WTC11 (cell line): ENCODE measurements around the gene MYO18A. TPM values are rescaled to one million over a fixed set of nuclear protein-coding genes. Genes with fewer than 3 reads are reported as not detected.

Source experiments
- ATAC-seq: fragments of 200-7000 bp; cut with Tn5 transposase; 2 replicates; pipeline ENCODE4 v1.10.0; 2021; ENCODE audit warnings: mild to moderate bottlenecking, moderate library complexity
- CTCF ChIA-PET: fragments of 300-600 bp; sonication (Branson Sonifier 250); formaldehyde crosslinking; loops from one replicate; lab custom pipeline; 2021; ENCODE audit warnings: antibody characterized with exemption; lab: Charles Lee
- POLR2A ChIA-PET: fragments of 350-600 bp; sonication (Branson Sonifier 250); formaldehyde crosslinking; loops from one replicate; lab custom pipeline; 2021; ENCODE audit warnings: antibody characterized with exemption; lab: Charles Lee
- DNase-seq: peaks from one replicate; pipeline ENCODE4 v3.0.0; 2021; ENCODE audit warnings: low spot score
- H3K27ac Mint-ChIP-seq: 2 replicates; pipeline ENCODE4 v1.8.0; 2021; ENCODE audit warnings: mixed read lengths
- H3K27me3 Mint-ChIP-seq: 2 replicates; pipeline ENCODE4 v1.8.0; 2021; ENCODE audit warnings: low read depth, mild to moderate bottlenecking, moderate library complexity, mixed read lengths
- H3K36me3 Mint-ChIP-seq: 2 replicates; pipeline ENCODE4 v1.8.0; 2021; ENCODE audit warnings: mixed read lengths
- H3K4me1 Mint-ChIP-seq: 2 replicates; pipeline ENCODE4 v1.8.0; 2022; ENCODE audit warnings: mixed read lengths
- H3K4me3 Mint-ChIP-seq: 2 replicates; pipeline ENCODE4 v1.8.0; 2021; ENCODE audit warnings: mild to moderate bottlenecking, moderate library complexity, mixed read lengths
- H3K9me3 Mint-ChIP-seq: 2 replicates; pipeline ENCODE4 v1.8.0; 2021; ENCODE audit warnings: mixed read lengths
- ARID4B ChIP-seq: sonication (generic); formaldehyde crosslinking; IDR thresholded peaks from 2 replicates; pipeline ENCODE4 v1.8.0; 2023; ENCODE audit warnings: missing genetic modification reagents, mild to moderate bottlenecking, borderline replicate concordance
- ATF6 ChIP-seq: sonication (generic); formaldehyde crosslinking; IDR thresholded peaks from 2 replicates; pipeline ENCODE4 v1.8.1; 2023; ENCODE audit warnings: mild to moderate bottlenecking, missing genetic modification reagents
- CBFB ChIP-seq: sonication (generic); formaldehyde crosslinking; IDR thresholded peaks from 2 replicates; pipeline ENCODE4 v1.8.1; 2022; ENCODE audit warnings: mild to moderate bottlenecking, low read depth, missing genetic modification reagents
- ESRRA ChIP-seq: sonication (generic); formaldehyde crosslinking; IDR thresholded peaks from 2 replicates; pipeline ENCODE4 v1.8.1; 2022; ENCODE audit warnings: mild to moderate bottlenecking, missing genetic modification reagents, borderline replicate concordance
- FOXJ3 ChIP-seq: sonication (generic); formaldehyde crosslinking; IDR thresholded peaks from 2 replicates; pipeline ENCODE4 v1.9.0; 2021; ENCODE audit warnings: missing genetic modification reagents, mild to moderate bottlenecking, borderline replicate concordance
- GTF2I ChIP-seq: fragments of 250-450 bp; sonication (Bioruptor Pico); conservative IDR thresholded peaks from 2 replicates; pipeline ENCODE4 v1.4.0; 2021; ENCODE audit warnings: mild to moderate bottlenecking
- IRF2 ChIP-seq: sonication (generic); formaldehyde crosslinking; IDR thresholded peaks from 2 replicates; pipeline ENCODE4 v1.8.0; 2022; ENCODE audit warnings: low read depth, missing genetic modification reagents, borderline replicate concordance
- KAT7 ChIP-seq: sonication (generic); formaldehyde crosslinking; IDR thresholded peaks from 2 replicates; pipeline ENCODE4 v1.8.1; 2023; ENCODE audit warnings: missing genetic modification reagents, mild to moderate bottlenecking, borderline replicate concordance
- MLX ChIP-seq: sonication (generic); formaldehyde crosslinking; IDR thresholded peaks from 2 replicates; pipeline ENCODE4 v1.8.1; 2023; ENCODE audit warnings: mild to moderate bottlenecking, missing genetic modification reagents, moderate library complexity
- SMAD4 ChIP-seq: sonication (generic); formaldehyde crosslinking; IDR thresholded peaks from 2 replicates; pipeline ENCODE4 v1.8.0; 2022; ENCODE audit warnings: mild to moderate bottlenecking, missing genetic modification reagents
- TEAD4 ChIP-seq: sonication (generic); formaldehyde crosslinking; IDR thresholded peaks from 2 replicates; pipeline ENCODE4 v1.8.0; 2022; ENCODE audit warnings: mild to moderate bottlenecking, missing genetic modification reagents
- TP53 ChIP-seq: sonication (generic); formaldehyde crosslinking; IDR thresholded peaks from 2 replicates; pipeline ENCODE4 v1.8.1; 2023; ENCODE audit warnings: mild to moderate bottlenecking, missing genetic modification reagents
- ZNF219 ChIP-seq: sonication (generic); formaldehyde crosslinking; IDR thresholded peaks from 2 replicates; pipeline ENCODE4 v1.8.0; 2023; ENCODE audit warnings: missing genetic modification reagents, mild to moderate bottlenecking, borderline replicate concordance
- ZNF281 ChIP-seq: sonication (generic); formaldehyde crosslinking; IDR thresholded peaks from 2 replicates; pipeline ENCODE4 v1.8.0; 2023; ENCODE audit warnings: mild to moderate bottlenecking, missing genetic modification reagents
- ZSCAN18 ChIP-seq: fragments of 250-450 bp; sonication (Bioruptor Pico); IDR thresholded peaks from 2 replicates; pipeline ENCODE4 v2.1.2; 2022; ENCODE audit warnings: mild to moderate bottlenecking, moderate library complexity
- total RNA-seq: library from RNA; stranded (reverse); gene quantifications from 3 replicates; pipeline ENCODE4 v1.2.3, GENCODE V29; 2021
- TF ChIP-seq, protein P1 (sequence below): sonication (generic); formaldehyde crosslinking; IDR thresholded peaks from 2 replicates; pipeline ENCODE4 v1.8.1; 2023; ENCODE audit warnings: mild to moderate bottlenecking, missing genetic modification reagents, moderate library complexity
- TF ChIP-seq, protein P2 (sequence below): sonication (generic); formaldehyde crosslinking; IDR thresholded peaks from 2 replicates; pipeline ENCODE4 v1.8.1; 2022; ENCODE audit warnings: mild to moderate bottlenecking, moderate library complexity, missing genetic modification reagents
- TF ChIP-seq, protein P3 (sequence below): sonication (generic); formaldehyde crosslinking; IDR thresholded peaks from 2 replicates; pipeline ENCODE4 v1.8.0; 2022; ENCODE audit warnings: mild to moderate bottlenecking, missing genetic modification reagents

The MYO18A gene
- total RNA-seq, 1 experiment from 2014 or later, result 54.9 TPM

GRCh38 chr17:29103341-29103740, 76.9 kb downstream of the MYO18A start:
- DNase-seq, result no peak
- H3K9me3 Mint-ChIP-seq, result no peaks in the 10 kb centered on the region
- TF ChIP-seq, protein P1, sequence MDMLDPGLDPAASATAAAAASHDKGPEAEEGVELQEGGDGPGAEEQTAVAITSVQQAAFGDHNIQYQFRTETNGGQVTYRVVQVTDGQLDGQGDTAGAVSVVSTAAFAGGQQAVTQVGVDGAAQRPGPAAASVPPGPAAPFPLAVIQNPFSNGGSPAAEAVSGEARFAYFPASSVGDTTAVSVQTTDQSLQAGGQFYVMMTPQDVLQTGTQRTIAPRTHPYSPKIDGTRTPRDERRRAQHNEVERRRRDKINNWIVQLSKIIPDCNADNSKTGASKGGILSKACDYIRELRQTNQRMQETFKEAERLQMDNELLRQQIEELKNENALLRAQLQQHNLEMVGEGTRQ (CRISPR knock-in tag), result no peak
- TF ChIP-seq ARID4B (no peak), FOXJ3 (no peak), GTF2I (CRISPR knock-in tag) (no peak), SMAD4 (no peak)
- TF ChIP-seq, protein P2, sequence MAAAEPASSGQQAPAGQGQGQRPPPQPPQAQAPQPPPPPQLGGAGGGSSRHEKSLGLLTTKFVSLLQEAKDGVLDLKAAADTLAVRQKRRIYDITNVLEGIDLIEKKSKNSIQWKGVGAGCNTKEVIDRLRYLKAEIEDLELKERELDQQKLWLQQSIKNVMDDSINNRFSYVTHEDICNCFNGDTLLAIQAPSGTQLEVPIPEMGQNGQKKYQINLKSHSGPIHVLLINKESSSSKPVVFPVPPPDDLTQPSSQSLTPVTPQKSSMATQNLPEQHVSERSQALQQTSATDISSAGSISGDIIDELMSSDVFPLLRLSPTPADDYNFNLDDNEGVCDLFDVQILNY, result no peak
- ChIA-PET CTCF (interaction anchor here (1.1 to 4.0 kb wide), 3 partner anchors 9 to 150 kb away, joined by 3 to 24 read pairs (median 4); no protein-coding TSS in a partner anchor), POLR2A (no interaction called here)
- ATAC-seq, result no peak
- peaks cover 15% of the 10 kb centered on the region for H3K36me3 Mint-ChIP-seq
- no peak overlapping the region for H3K4me3 Mint-ChIP-seq
- peaks cover 13% of the 10 kb centered on the region for H3K4me1 Mint-ChIP-seq
- no peak overlapping the region for H3K27ac Mint-ChIP-seq
- H3K27me3 Mint-ChIP-seq, result no peaks in the 10 kb centered on the region

GRCh38 chr17:29102741-29103181, 77.4 kb downstream of the MYO18A start:
- ATAC-seq (no peak), DNase-seq (no peak)
- ChIA-PET CTCF (interaction anchor here (1.1 to 4.0 kb wide), 3 partner anchors 10 to 137 kb away, joined by 3 to 24 read pairs (median 18); no protein-coding TSS in a partner anchor), POLR2A (no interaction called here)
- Mint-ChIP-seq H3K9me3 (no peaks in the 10 kb centered on the region), H3K27ac (no peak overlapping the region), H3K4me1 (peaks cover 10% of the 10 kb centered on the region), H3K27me3 (no peaks in the 10 kb centered on the region), H3K36me3 (peaks cover 17% of the 10 kb centered on the region), H3K4me3 (no peak overlapping the region)
- TF ChIP-seq, protein P3, sequence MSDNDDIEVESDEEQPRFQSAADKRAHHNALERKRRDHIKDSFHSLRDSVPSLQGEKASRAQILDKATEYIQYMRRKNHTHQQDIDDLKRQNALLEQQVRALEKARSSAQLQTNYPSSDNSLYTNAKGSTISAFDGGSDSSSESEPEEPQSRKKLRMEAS (CRISPR knock-in tag), result no peak
- TF ChIP-seq ZNF281 (CRISPR knock-in tag) (no peak), KAT7 (no peak), TEAD4 (no peak), IRF2 (CRISPR knock-in tag) (no peak), CBFB (no peak), ATF6 (CRISPR knock-in tag) (no peak), TP53 (CRISPR knock-in tag) (no peak), MLX (no peak), ZNF219 (CRISPR knock-in tag) (no peak), ESRRA (CRISPR knock-in tag) (no peak), ZSCAN18 (CRISPR knock-in tag) (no peak)
